Erythroblast (primary cell): ENCODE data around the gene APOC1.

Source experiments
- DNase-seq, 2 experiments: peaks; one replicate each; lab custom pipeline; 2025; lab: John Stamatoyannopoulos, UW
- GATA1 ChIP-seq: IDR thresholded peaks from 2 replicates; pipeline ENCODE4 v1.6.1; 2011; ENCODE audit warnings: low read depth, mild to moderate bottlenecking, control low read depth, low read length, moderate library complexity
- POLR2A ChIP-seq: IDR thresholded peaks from 2 replicates; pipeline ENCODE4 v1.6.1; 2011; ENCODE audit warnings: mild to moderate bottlenecking, low read length

Gene APOC1

GRCh38 chr19:44951179-44952159 is 37.1 kb downstream of the APOC1 start:
- DNase-seq = peak; percentile 81 to 89
- TF ChIP-seq POLR2A = no peak
- TF ChIP-seq GATA1 = no peak

GRCh38 chr19:44954278-44954648 is 39.9 kb downstream of the APOC1 start:
- no peak for TF ChIP-seq POLR2A
- TF ChIP-seq GATA1 = no peak
- peak in 1 of 2 experiments; percentile 81 for DNase-seq

GRCh38 chr19:44954649-44955504 is 40.5 kb downstream of the APOC1 start, which contains the start of gene CLPTM1:
CLPTM1 (plus strand) TSS chr19:44955380; CDS start chr19:44955396, 16 bp downstream.
- DNase-seq = peak; percentile 99

GRCh38 chr19:44955505-44956439 is 41.4 kb downstream of the APOC1 start:
- TF ChIP-seq POLR2A (no peak), GATA1 (no peak)

More at GRCh38 chr19:44954649-44955504, 40.5 kb downstream of the APOC1 start, which contains the start of gene CLPTM1:
- TF ChIP-seq POLR2A (peak; percentile 95), GATA1 (no peak)

GRCh38 chr19:44957526-44957925 is 43.1 kb downstream of the APOC1 start:
- no peak for DNase-seq
- TF ChIP-seq POLR2A (no peak), GATA1 (no peak)

More at GRCh38 chr19:44955505-44956439, 41.4 kb downstream of the APOC1 start:
- peak; percentile 46 to 53 for DNase-seq

- DNase-seq = no peak
- TF ChIP-seq GATA1 (no peak), POLR2A (no peak)
These were observed 43.7 kb downstream of the APOC1 start for GRCh38 chr19:44958090-44958489.

- no peak for DNase-seq
- TF ChIP-seq GATA1 (no peak), POLR2A (no peak)
These were observed 45.3 kb downstream of the APOC1 start for GRCh38 chr19:44959691-44960090.

- no peak for TF ChIP-seq POLR2A
- no peak for TF ChIP-seq GATA1
- no peak for DNase-seq
These were observed 46.7 kb downstream of the APOC1 start for GRCh38 chr19:44960906-44961728.

- DNase-seq = no peak
These were observed 47.4 kb downstream of the APOC1 start for GRCh38 chr19:44961821-44962220.

GRCh38 chr19:44968118-44968517 is 53.7 kb downstream of the APOC1 start:
- DNase-seq = no peak
- TF ChIP-seq GATA1 = no peak
- no peak for TF ChIP-seq POLR2A

More at GRCh38 chr19:44961821-44962220, 47.4 kb downstream of the APOC1 start:
- no peak for TF ChIP-seq POLR2A
- TF ChIP-seq GATA1 = no peak

- TF ChIP-seq GATA1 = no peak
- TF ChIP-seq POLR2A = no peak
- DNase-seq = no peak
These were observed 54.3 kb downstream of the APOC1 start for GRCh38 chr19:44968670-44969069.
